ENCODE data around the gene PARP1.

Gene PARP1

GRCh38 chr1:226417350-226417749, 9.5 kb upstream of the PARP1 start:
- Histone ChIP-seq H3K36me3 (ENCODE audit: insufficient read depth, low read length) (no peaks in the 10 kb centered on the region), H3K4me3 (ENCODE audit: low read depth in 1 of 2, low read length in 2 of 2) (no peak overlapping the region), H3K9me3 (ENCODE audit: low read length) (no peaks in the 10 kb centered on the region), H3K4me1 (ENCODE audit: insufficient read depth, low read length) (no peaks in the 10 kb centered on the region), H3K27me3 (ENCODE audit: control insufficient read depth in 1 of 2, insufficient read depth in 2 of 2, low read length in 2 of 2) (no peaks in the 10 kb centered on the region), H3K27ac (ENCODE audit: low read depth, low read length) (no peak overlapping the region), H3K9ac (ENCODE audit: low read length) (no peak overlapping the region)

- Histone ChIP-seq H3K27me3 (ENCODE audit: control insufficient read depth in 1 of 2, insufficient read depth in 2 of 2, low read length in 2 of 2) (no peaks in the 10 kb centered on the region), H3K27ac (ENCODE audit: low read depth, low read length) (no peak overlapping the region), H3K4me3 (ENCODE audit: low read depth in 1 of 2, low read length in 2 of 2) (no peak overlapping the region), H3K36me3 (ENCODE audit: insufficient read depth, low read length) (no peaks in the 10 kb centered on the region), H3K4me1 (ENCODE audit: insufficient read depth, low read length) (no peaks in the 10 kb centered on the region), H3K9ac (ENCODE audit: low read length) (no peak overlapping the region), H3K9me3 (ENCODE audit: low read length) (no peaks in the 10 kb centered on the region)
Measured at GRCh38 chr1:226414098-226414698, 6.3 kb upstream of the PARP1 start.

- Histone ChIP-seq H3K4me3 (ENCODE audit: low read depth in 1 of 2, low read length in 2 of 2) (no peak overlapping the region), H3K27ac (ENCODE audit: low read depth, low read length) (no peak overlapping the region), H3K9ac (ENCODE audit: low read length) (no peak overlapping the region), H3K4me1 (ENCODE audit: insufficient read depth, low read length) (peaks cover 7% of the 10 kb centered on the region), H3K9me3 (ENCODE audit: low read length) (no peaks in the 10 kb centered on the region), H3K36me3 (ENCODE audit: insufficient read depth, low read length) (no peaks in the 10 kb centered on the region), H3K27me3 (ENCODE audit: control insufficient read depth in 1 of 2, insufficient read depth in 2 of 2, low read length in 2 of 2) (no peaks in the 10 kb centered on the region)
Measured at GRCh38 chr1:226411619-226412018, 3.7 kb upstream of the PARP1 start.

GRCh38 chr1:226410958-226411357, 3.1 kb upstream of the PARP1 start:
- Histone ChIP-seq H3K27me3 (ENCODE audit: control insufficient read depth in 1 of 2, insufficient read depth in 2 of 2, low read length in 2 of 2) (no peaks in the 10 kb centered on the region), H3K9me3 (ENCODE audit: low read length) (no peaks in the 10 kb centered on the region), H3K4me1 (ENCODE audit: insufficient read depth, low read length) (peaks cover 13% of the 10 kb centered on the region), H3K36me3 (ENCODE audit: insufficient read depth, low read length) (no peaks in the 10 kb centered on the region), H3K4me3 (ENCODE audit: low read depth in 1 of 2, low read length in 2 of 2) (no peak overlapping the region), H3K9ac (ENCODE audit: low read length) (no peak overlapping the region), H3K27ac (ENCODE audit: low read depth, low read length) (no peak overlapping the region)

- Histone ChIP-seq H3K27ac (ENCODE audit: low read depth, low read length) (no peak overlapping the region), H3K36me3 (ENCODE audit: insufficient read depth, low read length) (no peaks in the 10 kb centered on the region), H3K27me3 (ENCODE audit: control insufficient read depth in 1 of 2, insufficient read depth in 2 of 2, low read length in 2 of 2) (no peaks in the 10 kb centered on the region), H3K9me3 (ENCODE audit: low read length) (no peaks in the 10 kb centered on the region), H3K4me3 (ENCODE audit: low read depth in 1 of 2, low read length in 2 of 2) (no peak overlapping the region), H3K9ac (ENCODE audit: low read length) (no peak overlapping the region), H3K4me1 (ENCODE audit: insufficient read depth, low read length) (peaks cover 29% of the 10 kb centered on the region)
Measured at GRCh38 chr1:226409392-226409791, 1.5 kb upstream of the PARP1 start.

GRCh38 chr1:226408285-226409184, 642 bp upstream of the PARP1 start:
- Histone ChIP-seq H3K4me3 (ENCODE audit: low read depth in 1 of 2, low read length in 2 of 2) (peak overlapping the region; percentile 34 to 48), H3K9me3 (ENCODE audit: low read length) (no peaks in the 10 kb centered on the region), H3K4me1 (ENCODE audit: insufficient read depth, low read length) (peaks cover 37% of the 10 kb centered on the region), H3K36me3 (ENCODE audit: insufficient read depth, low read length) (no peaks in the 10 kb centered on the region), H3K27ac (ENCODE audit: low read depth, low read length) (peak overlapping the region; percentile 49), H3K27me3 (ENCODE audit: control insufficient read depth in 1 of 2, insufficient read depth in 2 of 2, low read length in 2 of 2) (no peaks in the 10 kb centered on the region), H3K9ac (ENCODE audit: low read length) (no peak overlapping the region)

- peaks cover 8% of the 10 kb centered on the region for H3K36me3 ChIP-seq (ENCODE audit: insufficient read depth, low read length)
- H3K4me3 ChIP-seq (ENCODE audit: low read depth in 1 of 2, low read length in 2 of 2) = peak overlapping the region; percentile 48 to 69
- no peaks in the 10 kb centered on the region for H3K27me3 ChIP-seq (ENCODE audit: control insufficient read depth in 1 of 2, insufficient read depth in 2 of 2, low read length in 2 of 2)
- H3K4me1 ChIP-seq (ENCODE audit: insufficient read depth, low read length) = peaks cover 51% of the 10 kb centered on the region
- peak overlapping the region; percentile 22 for H3K9ac ChIP-seq (ENCODE audit: low read length)
- H3K9me3 ChIP-seq (ENCODE audit: low read length) = no peaks in the 10 kb centered on the region
- H3K27ac ChIP-seq (ENCODE audit: low read depth, low read length) = peak overlapping the region; percentile 84
Measured at GRCh38 chr1:226407199-226407496, 745 bp downstream of the PARP1 start.

GRCh38 chr1:226406401-226406881, 1.5 kb downstream of the PARP1 start:
- H3K9me3 ChIP-seq (ENCODE audit: low read length) = no peaks in the 10 kb centered on the region
- H3K9ac ChIP-seq (ENCODE audit: low read length) = peak overlapping the region; percentile 22
- H3K27me3 ChIP-seq (ENCODE audit: control insufficient read depth in 1 of 2, insufficient read depth in 2 of 2, low read length in 2 of 2) = no peaks in the 10 kb centered on the region
- peaks cover 16% of the 10 kb centered on the region for H3K36me3 ChIP-seq (ENCODE audit: insufficient read depth, low read length)
- peaks cover 58% of the 10 kb centered on the region for H3K4me1 ChIP-seq (ENCODE audit: insufficient read depth, low read length)
- H3K27ac ChIP-seq (ENCODE audit: low read depth, low read length) = peak overlapping the region; percentile 84
- H3K4me3 ChIP-seq (ENCODE audit: low read depth in 1 of 2, low read length in 2 of 2) = peak overlapping the region; percentile 48 to 69

GRCh38 chr1:226405411-226405988, 2.4 kb downstream of the PARP1 start:
- H3K27ac ChIP-seq (ENCODE audit: low read depth, low read length) = peak overlapping the region; percentile 10
- H3K27me3 ChIP-seq (ENCODE audit: control insufficient read depth in 1 of 2, insufficient read depth in 2 of 2, low read length in 2 of 2) = no peaks in the 10 kb centered on the region
- H3K4me3 ChIP-seq (ENCODE audit: low read depth in 1 of 2, low read length in 2 of 2) = peak overlapping the region in 1 of 2 donors; percentile 24
- H3K4me1 ChIP-seq (ENCODE audit: insufficient read depth, low read length) = peaks cover 68% of the 10 kb centered on the region
- no peak overlapping the region for H3K9ac ChIP-seq (ENCODE audit: low read length)
- no peaks in the 10 kb centered on the region for H3K9me3 ChIP-seq (ENCODE audit: low read length)
- H3K36me3 ChIP-seq (ENCODE audit: insufficient read depth, low read length) = peaks cover 20% of the 10 kb centered on the region

GRCh38 chr1:226404904-226405222, 3.0 kb downstream of the PARP1 start:
- Histone ChIP-seq H3K9ac (ENCODE audit: low read length) (no peak overlapping the region), H3K36me3 (ENCODE audit: insufficient read depth, low read length) (peaks cover 20% of the 10 kb centered on the region), H3K4me3 (ENCODE audit: low read depth in 1 of 2, low read length in 2 of 2) (peak overlapping the region in 1 of 2 donors; percentile 28), H3K27ac (ENCODE audit: low read depth, low read length) (no peak overlapping the region), H3K27me3 (ENCODE audit: control insufficient read depth in 1 of 2, insufficient read depth in 2 of 2, low read length in 2 of 2) (no peaks in the 10 kb centered on the region), H3K4me1 (ENCODE audit: insufficient read depth, low read length) (peaks cover 74% of the 10 kb centered on the region), H3K9me3 (ENCODE audit: low read length) (no peaks in the 10 kb centered on the region)

- H3K9me3 ChIP-seq (ENCODE audit: low read length) = no peaks in the 10 kb centered on the region
- no peak overlapping the region for H3K27ac ChIP-seq (ENCODE audit: low read depth, low read length)
- peaks cover 20% of the 10 kb centered on the region for H3K36me3 ChIP-seq (ENCODE audit: insufficient read depth, low read length)
- H3K27me3 ChIP-seq (ENCODE audit: control insufficient read depth in 1 of 2, insufficient read depth in 2 of 2, low read length in 2 of 2) = no peaks in the 10 kb centered on the region
- no peak overlapping the region for H3K9ac ChIP-seq (ENCODE audit: low read length)
- H3K4me3 ChIP-seq (ENCODE audit: low read depth in 1 of 2, low read length in 2 of 2) = peak overlapping the region in 1 of 2 donors; percentile 28
- peaks cover 76% of the 10 kb centered on the region for H3K4me1 ChIP-seq (ENCODE audit: insufficient read depth, low read length)
Measured at GRCh38 chr1:226404063-226404903, 3.6 kb downstream of the PARP1 start.
